Activated naive CD4-positive, alpha-beta T cell treated with anti-CD3 and anti-CD28 coated beads, Interleukin-2, amount 50 U/mL, for 16 hours (primary cell): ENCODE results near the gene OLFM2.
"Not testable (repeated sequence)": the region's sequence is repeated elsewhere in the genome, so short reads cannot be mapped to it uniquely, and the experiment has no call there.

Experiments used
- DNase-seq: peaks from one replicate; pipeline ENCODE4 v3.0.0-alpha.2; 2020

OLFM2 gene

DNA sequence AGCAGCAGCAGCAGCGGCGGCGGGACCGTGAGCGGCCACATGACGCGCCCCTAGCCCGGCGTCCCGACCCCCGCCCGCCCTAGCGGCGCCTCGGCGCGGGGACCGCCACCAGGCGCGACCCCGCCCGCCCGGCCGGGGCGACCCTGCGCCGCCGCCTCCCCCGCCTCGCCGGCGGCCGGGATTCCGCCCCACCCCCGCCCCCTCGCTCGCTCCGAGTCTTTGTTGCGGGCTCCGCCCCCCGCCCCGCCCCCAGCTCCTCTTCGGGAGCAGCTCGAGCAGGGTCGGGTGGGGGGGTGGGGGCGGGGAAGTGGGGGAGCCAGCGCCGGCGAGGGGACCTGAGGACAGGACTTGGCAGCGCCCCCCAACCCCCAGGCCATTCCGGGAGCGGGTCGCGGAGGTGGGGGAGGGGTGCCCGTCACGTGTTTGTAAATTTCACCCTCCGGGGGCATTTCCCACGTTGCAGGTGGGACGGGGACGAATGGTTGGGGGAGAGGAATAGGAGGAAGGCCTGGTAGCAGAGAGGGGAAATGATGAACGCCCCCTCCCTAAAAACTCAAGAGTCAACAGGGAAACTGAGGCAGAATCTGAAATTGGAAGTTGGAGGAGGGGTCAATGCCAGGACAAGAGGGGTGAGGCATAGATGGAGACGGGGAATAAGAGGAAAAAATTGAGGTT is at the start of gene OLFM2:
TSS of gene OLFM2 (minus strand) at position 190 of the 675 bp plus-strand sequence. CDS start at position 41, 149 bp downstream.
- DNase-seq = peak; percentile 41

DNA sequence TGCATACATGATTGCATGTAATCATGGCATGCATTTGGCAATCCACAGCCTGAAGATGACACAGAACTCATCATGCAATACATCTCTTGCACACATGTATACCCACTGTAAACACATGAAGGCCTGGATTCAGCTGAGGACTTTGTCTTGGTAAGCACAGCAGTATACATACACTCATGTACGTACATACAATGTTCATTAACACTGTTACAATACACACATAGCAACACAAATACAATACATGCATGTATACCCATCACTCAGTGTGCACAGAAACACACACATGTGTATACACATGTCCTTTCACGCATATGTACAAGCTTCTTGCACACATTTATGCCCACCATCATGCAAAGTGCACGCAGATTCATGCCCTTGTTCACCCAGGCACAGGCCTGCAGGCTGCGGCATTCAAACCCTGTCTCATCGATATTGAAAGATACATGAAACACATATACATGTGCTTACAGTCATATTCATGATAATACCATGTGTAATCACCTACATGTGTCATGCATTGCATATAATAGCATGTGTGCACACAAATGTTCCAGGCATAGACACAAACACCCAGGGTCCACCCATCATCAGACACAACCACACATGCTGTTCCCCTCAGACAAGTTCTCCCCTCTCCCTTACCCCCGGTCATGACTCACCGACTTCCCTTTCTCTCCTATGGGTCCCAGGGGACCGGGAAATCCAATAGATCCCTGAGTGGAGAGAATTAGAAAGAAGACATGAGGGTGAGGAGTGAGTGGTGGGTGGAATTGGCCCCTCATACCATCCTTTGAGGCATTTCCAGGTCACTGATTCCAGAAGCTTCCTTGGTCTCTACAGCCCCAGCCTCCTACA is 45.3 kb upstream of the OLFM2 start:
- no peak for DNase-seq

DNA sequence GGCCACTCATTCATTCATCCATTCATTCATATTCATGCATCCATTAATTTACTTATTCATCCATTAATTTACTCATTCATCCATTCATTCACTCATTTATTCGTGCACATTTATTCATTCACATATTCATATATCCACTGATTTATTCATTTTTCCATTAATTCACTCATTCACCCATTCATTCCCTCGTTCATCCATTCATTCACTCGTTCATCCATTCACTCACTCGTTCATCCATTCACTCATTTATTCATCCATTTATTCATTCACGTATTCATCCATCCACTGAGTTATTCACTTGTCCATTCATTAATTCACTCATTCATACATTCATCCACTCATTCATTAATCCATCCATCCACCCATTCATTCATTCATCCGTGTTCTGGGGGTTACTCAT is 35.8 kb upstream of the OLFM2 start:
- no peak for DNase-seq

GRCh38 chr19:9971166-9971897 is 35.0 kb upstream of the OLFM2 start:
- no peak for DNase-seq

DNA sequence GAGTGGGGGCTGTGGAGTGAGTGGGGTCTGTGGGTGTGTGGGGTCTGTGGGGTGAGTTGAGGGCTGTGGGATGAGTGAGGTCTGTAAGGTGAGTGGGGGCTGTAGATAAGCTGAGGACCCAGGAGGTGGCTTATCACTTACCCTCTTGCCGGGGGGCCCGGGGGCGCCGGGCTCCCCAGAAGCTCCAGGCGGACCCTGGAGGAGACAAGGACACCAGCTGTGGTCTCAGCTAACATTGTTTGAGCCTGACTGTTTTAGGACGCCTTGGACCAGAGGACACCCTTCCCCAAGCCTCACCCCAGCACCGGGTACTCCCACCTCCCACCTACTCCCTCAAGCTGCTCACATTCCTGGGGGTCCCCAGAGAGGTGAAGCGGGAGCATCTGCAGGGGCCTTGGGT is 34.2 kb upstream of the OLFM2 start:
- DNase-seq = no peak

DNA sequence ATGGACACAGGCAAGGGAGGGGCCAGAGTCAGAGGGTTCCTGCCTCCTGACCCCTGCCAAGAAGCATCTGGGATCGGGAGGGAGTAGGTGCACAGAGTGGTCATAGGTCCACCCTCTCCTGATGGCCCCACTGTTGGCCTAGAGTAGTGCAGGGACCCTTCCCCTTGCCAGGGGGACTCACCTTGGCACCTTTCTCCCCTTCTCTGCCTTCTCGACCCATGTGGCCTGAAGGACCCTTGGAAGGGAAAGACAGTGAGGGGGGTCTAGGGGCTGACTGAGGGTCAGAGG is 33.3 kb upstream of the OLFM2 start:
- DNase-seq = no peak

GRCh38 chr19:9968820-9969687 is 32.7 kb upstream of the OLFM2 start:
- DNase-seq = no peak

- no peak for DNase-seq
Observed at GRCh38 chr19:9967326-9967725, 31.0 kb upstream of the OLFM2 start.

DNA sequence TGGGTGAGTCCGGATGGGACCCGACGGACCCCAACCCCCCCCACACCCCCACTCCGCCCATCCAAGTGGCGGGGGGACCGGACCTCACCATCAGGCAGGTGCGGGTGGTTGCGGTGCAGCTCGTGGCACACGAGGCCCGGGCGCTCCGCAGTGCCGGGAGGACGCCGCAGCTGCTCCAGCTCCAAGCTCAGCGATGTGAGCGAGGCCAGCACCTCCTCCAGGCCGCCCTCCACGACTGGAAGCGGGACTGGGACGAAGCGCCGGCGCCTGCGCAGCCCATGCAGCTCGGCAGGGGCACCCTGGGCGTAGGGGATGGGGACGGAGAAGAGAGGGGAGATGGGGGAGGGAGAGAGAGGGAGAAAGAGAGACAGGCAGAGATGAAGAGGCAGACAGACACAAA is 30.1 kb upstream of the OLFM2 start:
- DNase-seq = no peak

DNA sequence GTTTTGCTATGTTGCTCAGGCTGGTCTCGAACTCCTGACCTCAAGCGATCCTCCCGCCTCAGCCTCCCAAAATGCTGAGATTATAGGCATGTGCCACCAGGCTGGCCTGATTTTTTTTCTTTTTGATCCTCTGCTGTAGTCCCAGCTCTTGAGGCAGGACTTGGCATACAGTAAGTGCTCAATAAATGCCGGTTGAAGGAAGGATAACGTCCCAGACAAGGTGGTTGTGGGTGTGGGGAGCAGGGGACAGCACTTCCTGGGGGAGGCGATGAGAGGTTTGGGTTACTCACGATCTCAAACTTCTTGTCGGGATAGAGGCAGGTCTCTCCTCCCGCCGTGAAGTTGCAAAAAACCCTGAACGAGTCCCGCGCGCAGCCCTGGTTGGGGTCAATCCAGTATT is 29.7 kb upstream of the OLFM2 start:
- no peak for DNase-seq

DNA sequence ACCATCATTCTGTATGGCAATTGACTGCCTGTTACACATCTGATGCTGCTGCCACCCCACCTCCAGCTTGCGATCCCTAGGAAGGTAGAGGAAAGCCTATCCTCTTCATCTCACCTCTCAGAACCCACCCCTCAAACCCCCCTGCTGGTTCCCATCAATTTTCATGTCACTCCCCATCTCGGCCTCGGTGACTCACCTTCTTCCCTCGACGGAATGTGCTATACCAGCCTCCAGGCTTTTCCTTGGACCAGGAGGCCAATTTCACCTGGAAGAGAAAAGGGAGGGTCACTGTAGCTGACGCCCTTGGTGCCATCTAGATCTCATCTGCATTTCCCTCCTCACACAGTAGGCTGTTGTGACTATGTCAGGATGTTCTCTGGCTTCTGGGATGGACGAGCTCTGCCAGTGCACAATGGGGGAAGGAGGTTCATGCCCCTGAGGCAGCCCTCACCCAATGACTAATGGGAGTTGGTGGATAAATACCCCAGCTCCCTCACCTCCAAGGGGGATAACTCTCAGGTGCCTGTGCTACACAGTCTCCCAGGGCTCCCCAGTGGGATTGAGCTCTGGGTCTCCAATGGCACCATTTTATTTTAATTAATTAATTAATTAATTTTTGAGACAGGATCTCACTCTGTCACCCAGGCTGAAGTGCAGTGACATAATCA is 26.4 kb upstream of the OLFM2 start:
- DNase-seq = no peak

DNA sequence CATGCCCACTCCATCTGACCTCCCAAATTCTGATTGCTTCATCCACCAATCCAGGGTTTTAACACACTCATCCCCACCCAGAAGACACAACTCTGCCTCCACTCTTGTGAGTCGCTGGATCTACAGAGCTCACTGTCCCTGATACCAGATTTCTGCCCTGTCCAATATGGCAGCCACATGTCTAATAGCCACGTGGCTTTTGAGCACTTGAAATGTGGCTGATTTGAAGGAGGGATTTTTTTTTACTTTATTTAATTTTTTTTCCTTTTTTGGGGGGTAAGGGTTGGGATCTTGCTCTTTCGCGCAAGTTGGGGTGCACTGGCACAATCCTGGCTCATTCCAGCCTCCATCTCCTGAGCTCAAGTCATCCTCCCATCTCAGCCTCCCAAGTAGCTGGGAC is 24.8 kb upstream of the OLFM2 start:
- no peak for DNase-seq

- DNase-seq = no peak
Observed at GRCh38 chr19:9958379-9958821, 22.1 kb upstream of the OLFM2 start.

DNA sequence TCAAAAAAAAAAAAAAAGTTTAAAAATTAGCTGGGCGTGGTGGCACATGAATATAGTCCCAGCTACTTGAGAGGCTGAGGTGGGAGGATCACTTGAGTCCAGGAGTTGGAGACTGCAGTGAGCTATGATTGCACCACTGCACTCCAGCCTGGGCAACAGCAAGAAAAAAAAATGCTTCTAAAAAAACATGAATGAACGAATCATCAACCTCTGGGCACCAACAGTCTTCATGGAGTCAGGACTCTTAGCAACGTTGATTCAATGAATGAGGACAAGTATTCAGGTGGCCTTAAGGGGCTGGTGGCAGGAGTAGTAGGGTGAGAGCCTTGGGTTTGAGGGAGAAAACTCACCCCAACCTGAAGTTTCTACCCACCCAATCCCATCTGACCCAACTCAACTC is 20.6 kb upstream of the OLFM2 start:
- DNase-seq = no peak

- DNase-seq = no peak
Observed at GRCh38 chr19:9953802-9954542, 17.7 kb upstream of the OLFM2 start.

DNA sequence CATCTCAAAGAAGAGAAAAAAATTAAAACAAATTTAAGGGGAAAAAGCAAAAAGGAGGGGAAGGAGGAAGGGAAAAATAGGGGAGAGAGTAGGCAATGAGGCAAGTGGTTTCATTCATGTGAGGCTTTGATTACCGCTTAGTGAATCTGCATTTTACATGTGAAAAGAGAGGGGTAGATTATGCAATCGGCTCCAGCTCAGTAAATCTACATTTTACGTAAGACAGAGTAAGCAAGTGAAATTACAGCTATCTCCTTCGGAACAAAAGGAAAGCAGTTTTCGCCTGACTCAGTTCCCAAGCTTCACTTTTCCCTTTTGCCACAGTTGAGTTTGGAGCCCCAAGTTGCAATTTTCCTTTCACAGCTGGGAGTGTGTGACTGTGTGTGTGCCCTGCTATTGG is 16.0 kb upstream of the OLFM2 start:
- no peak for DNase-seq

DNA sequence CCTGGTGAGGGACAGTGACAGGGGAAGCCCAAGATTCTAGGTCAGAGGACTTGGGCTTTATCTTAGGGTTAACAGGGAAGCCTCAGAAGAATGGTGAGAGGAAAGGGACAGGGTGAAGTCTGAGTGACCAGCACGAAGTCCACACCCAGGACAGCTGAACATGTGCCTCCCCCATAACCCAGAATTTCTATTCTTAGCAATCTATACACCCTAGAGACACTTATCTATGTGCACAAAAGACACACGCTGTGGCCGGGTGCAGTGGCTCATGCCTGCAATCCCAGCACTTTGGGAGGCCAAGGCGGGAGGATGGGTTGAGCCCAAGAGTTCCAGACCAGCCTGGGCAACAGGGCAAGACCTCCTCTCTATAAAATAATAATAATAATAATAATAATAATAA is 11.1 kb upstream of the OLFM2 start:
- no peak for DNase-seq

- DNase-seq = not testable (repeated sequence)
Observed at GRCh38 chr19:9946528-9947125, 10.3 kb upstream of the OLFM2 start.

DNA sequence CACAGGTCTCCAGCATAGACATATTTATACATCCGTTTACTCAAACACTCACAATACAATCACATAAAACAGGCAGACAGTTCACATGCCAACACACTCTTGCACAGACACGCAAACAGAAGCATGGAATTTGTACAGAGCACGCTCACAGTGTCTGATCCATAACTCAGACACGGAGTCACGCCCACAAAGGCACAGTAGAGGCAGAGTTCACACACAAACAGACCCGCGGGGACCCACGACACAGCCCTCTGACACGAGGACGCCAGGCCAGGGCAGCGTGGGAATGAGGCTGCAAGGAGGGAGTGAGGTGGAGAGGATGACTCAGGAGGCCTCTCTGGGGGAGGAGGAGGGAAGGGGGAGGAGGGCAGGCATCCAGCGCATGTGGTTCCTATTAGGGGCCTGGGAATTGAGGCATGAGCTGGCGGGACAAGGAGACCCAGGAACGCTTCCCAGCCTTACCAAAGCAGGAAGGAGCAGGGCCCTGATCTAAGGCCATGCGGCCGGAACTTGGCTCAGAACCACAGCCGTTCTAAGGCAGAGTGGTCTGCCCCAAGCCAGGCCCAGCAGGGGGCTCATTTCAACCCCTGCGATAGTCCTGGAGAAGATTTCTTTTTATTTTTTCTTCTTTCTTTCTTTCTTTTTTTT is 9.1 kb upstream of the OLFM2 start:
- no peak for DNase-seq

DNA sequence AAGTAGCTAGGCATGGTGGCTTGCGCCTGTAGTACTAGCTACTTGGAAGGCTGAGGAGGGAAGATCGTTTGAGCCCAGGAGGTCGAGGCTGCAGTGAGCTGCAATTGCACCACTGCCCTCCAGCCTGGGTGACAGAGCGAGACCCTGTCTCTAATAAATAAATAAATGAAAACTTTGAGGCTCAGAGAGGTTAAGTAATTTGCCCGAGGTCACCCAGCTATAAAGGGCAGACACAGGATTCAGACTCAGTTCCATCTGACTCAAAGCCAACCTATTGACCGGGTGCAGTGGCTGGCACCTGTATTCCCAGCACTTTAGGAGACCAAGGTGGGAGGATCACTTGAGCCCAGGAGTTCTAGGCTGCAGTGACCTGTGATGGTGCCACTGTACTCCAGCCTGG is 7.4 kb upstream of the OLFM2 start:
- no peak for DNase-seq

DNA sequence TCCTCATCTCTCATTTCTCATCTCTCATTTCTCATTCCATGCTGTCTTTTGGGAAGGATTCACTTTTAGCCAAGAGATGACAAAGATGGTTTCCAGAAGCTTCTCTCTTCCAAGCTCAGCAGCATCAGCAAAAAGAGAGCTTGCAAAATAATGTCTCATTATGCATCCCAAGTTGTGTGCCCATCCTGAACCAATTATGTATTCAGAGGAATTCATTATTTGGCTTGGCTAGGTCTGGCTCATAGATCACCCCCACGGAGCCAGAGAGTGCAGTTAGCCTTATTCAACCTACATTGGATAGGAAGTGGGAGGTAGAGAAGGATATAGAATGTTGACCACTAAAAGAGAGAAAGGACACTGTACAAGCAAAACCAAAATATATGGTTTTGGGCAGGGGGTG is 5.4 kb upstream of the OLFM2 start:
- no peak for DNase-seq
